A673 (cell line): Measurements from ENCODE around the gene CHD5. TPM values are rescaled to one million over a fixed set of nuclear protein-coding genes. Genes with fewer than 3 reads are reported as not detected.

Experiments
- BruUV-seq: library from RNA; stranded (reverse); fragments of 400-500 nt; replicated peaks from 2 replicates; lab custom pipeline; 2021; lab: Mats Ljungman, UMichigan
- CTCF ChIA-PET: fragments of 300-600 bp; sonication (Branson Sonifier 250); formaldehyde crosslinking; loops from one replicate; lab custom pipeline; 2022; ENCODE audit warnings: antibody characterized with exemption; lab: Charles Lee
- POLR2A ChIA-PET: fragments of 300-600 bp; sonication (Branson Sonifier 250); formaldehyde crosslinking; loops from one replicate; lab custom pipeline; 2022; ENCODE audit warnings: antibody characterized with exemption; ENCODE audit not compliant: low non-redundant PET; lab: Charles Lee
- DNase-seq: peaks from one replicate; pipeline ENCODE4 v3.0.0-alpha.2; 2015; ENCODE audit warnings: low spot score
- H3K27ac ChIP-seq: fragments of 200-600 bp; sonication (generic); 2 replicates; pipeline ENCODE4 v1.5.1; 2016; ENCODE audit warnings: mixed run types, low read depth, mild to moderate bottlenecking, mixed read lengths, antibody characterized with exemption, low read length; ENCODE audit not compliant: poor library complexity, severe bottlenecking
- H3K27me3 ChIP-seq: fragments of 200-600 bp; sonication (generic); replicated peaks from 2 replicates; pipeline ENCODE4 v1.6.1; 2017; ENCODE audit warnings: mixed run types, low read depth, mild to moderate bottlenecking, mixed read lengths, antibody characterized with exemption, low read length; ENCODE audit not compliant: insufficient read depth, poor library complexity
- H3K36me3 ChIP-seq: fragments of 200-600 bp; sonication (generic); 2 replicates; pipeline ENCODE4 v1.6.1; 2016; ENCODE audit warnings: mixed run types, mild to moderate bottlenecking, mixed read lengths, antibody characterized with exemption, low read length; ENCODE audit not compliant: insufficient read depth, poor library complexity, severe bottlenecking
- H3K4me1 ChIP-seq: fragments of 200-600 bp; sonication (generic); 2 replicates; pipeline ENCODE4 v1.6.1; 2017; ENCODE audit warnings: mixed run types, mild to moderate bottlenecking, mixed read lengths, antibody characterized with exemption, low read length; ENCODE audit not compliant: insufficient read depth, poor library complexity, severe bottlenecking
- H3K4me3 ChIP-seq: fragments of 200-600 bp; sonication (generic); 2 replicates; pipeline ENCODE4 v1.5.1; 2016; ENCODE audit warnings: low read depth, mixed run types, mild to moderate bottlenecking, mixed read lengths, low read length; ENCODE audit not compliant: poor library complexity, severe bottlenecking
- H3K9me3 ChIP-seq: fragments of 200-600 bp; sonication (generic); 2 replicates; pipeline ENCODE4 v1.6.1; 2016; ENCODE audit warnings: mixed run types, low read depth, mild to moderate bottlenecking, mixed read lengths, antibody characterized with exemption, low read length; ENCODE audit not compliant: poor library complexity, severe bottlenecking
- CTCF ChIP-seq: fragments of 300-800, 200-600 bp; sonication (generic); conservative IDR thresholded peaks from 2 replicates; pipeline ENCODE4 v1.5.1; 2017; ENCODE audit warnings: low read depth, mild to moderate bottlenecking, antibody characterized with exemption, low read length, moderate library complexity, mixed read lengths
- EZH2 ChIP-seq: fragments of 200-600 bp; sonication (generic); IDR thresholded peaks from 2 replicates; pipeline ENCODE4 v1.6.1; 2017; ENCODE audit warnings: borderline replicate concordance, low read depth, mild to moderate bottlenecking, mixed read lengths, antibody characterized with exemption, low read length; ENCODE audit not compliant: poor library complexity, severe bottlenecking
- intact Hi-C: fragments of 100-400 bp; cut with micrococcal nuclease; formaldehyde crosslinking; loops from one replicate; pipeline ENCODE4 v1.10.0; 2022; ENCODE audit not compliant: unreplicated experiment
- total RNA-seq: library from RNA; stranded (reverse); gene quantifications from 2 replicates; pipeline ENCODE4 v1.2.3, GENCODE V29; 2021

The CHD5 gene
- total RNA-seq, 1 experiment from 2014 or later, result 0.58 TPM

- Histone ChIP-seq H3K27me3 (no peaks in the 10 kb centered on the region), H3K9me3 (no peaks in the 10 kb centered on the region), H3K27ac (no peak overlapping the region), H3K4me1 (peaks cover 3% of the 10 kb centered on the region), H3K36me3 (no peaks in the 10 kb centered on the region), H3K4me3 (no peak overlapping the region)
- no peak for DNase-seq
- no TSS peak for BruUV-seq
- POLR2A ChIA-PET, result no interaction called here
- intact Hi-C loops, result no loop called here
- CTCF ChIA-PET, result no interaction called here
- TF ChIP-seq EZH2 (no peak), CTCF (no peak)
These were observed 91.2 kb downstream of the CHD5 start for GRCh38 chr1:6088956-6089355.

DNA sequence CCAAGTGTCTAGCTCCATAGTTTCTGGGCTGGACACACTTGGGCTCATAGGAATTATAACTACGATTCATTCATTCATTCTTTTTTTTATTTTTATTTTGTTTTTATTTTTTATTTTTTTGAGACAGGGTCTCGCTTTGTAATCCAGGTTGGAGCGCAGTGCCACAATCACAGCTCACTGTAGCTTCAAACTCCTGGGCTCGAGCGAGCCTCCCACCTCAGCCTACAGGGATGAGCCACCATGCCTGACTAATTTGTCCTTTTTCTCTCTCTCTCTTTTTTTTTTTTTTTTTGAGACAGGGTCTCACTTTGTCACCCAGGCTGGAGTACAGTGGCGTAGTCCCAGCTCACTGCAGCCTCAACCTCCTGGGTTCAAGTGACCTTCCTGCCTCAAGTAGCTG, 92.2 kb downstream of the CHD5 start:
- intact Hi-C loops, result no loop called here
- H3K36me3 ChIP-seq, result no peaks in the 10 kb centered on the region
- DNase-seq, result no peak
- CTCF ChIA-PET, result no interaction called here
- H3K9me3 ChIP-seq, result no peaks in the 10 kb centered on the region
- H3K27me3 ChIP-seq, result no peaks in the 10 kb centered on the region
- POLR2A ChIA-PET, result no interaction called here
- BruUV-seq, result no TSS peak
- TF ChIP-seq CTCF, result no peak
- TF ChIP-seq EZH2, result no peak
- H3K4me1 ChIP-seq, result peaks cover 6% of the 10 kb centered on the region
- no peak overlapping the region for H3K27ac ChIP-seq
- no peak overlapping the region for H3K4me3 ChIP-seq

- H3K4me1 ChIP-seq, result peaks cover 6% of the 10 kb centered on the region
- BruUV-seq, result no TSS peak
- CTCF ChIA-PET, result no interaction called here
These were observed 92.7 kb downstream of the CHD5 start for GRCh38 chr1:6087377-6087772.

More at GRCh38 chr1:6087377-6087772, 92.7 kb downstream of the CHD5 start:
- Histone ChIP-seq H3K4me3 (no peak overlapping the region), H3K27me3 (no peaks in the 10 kb centered on the region), H3K27ac (no peak overlapping the region), H3K9me3 (no peaks in the 10 kb centered on the region), H3K36me3 (no peaks in the 10 kb centered on the region)
- TF ChIP-seq EZH2 (no peak), CTCF (no peak)
- no peak for DNase-seq
- intact Hi-C loops, result no loop called here
- POLR2A ChIA-PET, result no interaction called here
